A673 (cell line): ENCODE measurements around the gene NDUFAF4. TPM values are rescaled to one million over a fixed set of nuclear protein-coding genes. Genes with fewer than 3 reads are reported as not detected.

Experiments
- BruUV-seq: library from RNA; stranded (reverse); fragments of 400-500 nt; replicated peaks from 2 replicates; lab custom pipeline; 2021; lab: Mats Ljungman, UMichigan
- CTCF ChIA-PET: fragments of 300-600 bp; sonication (Branson Sonifier 250); formaldehyde crosslinking; loops from one replicate; lab custom pipeline; 2022; ENCODE audit warnings: antibody characterized with exemption; lab: Charles Lee
- POLR2A ChIA-PET: fragments of 300-600 bp; sonication (Branson Sonifier 250); formaldehyde crosslinking; loops from one replicate; lab custom pipeline; 2022; ENCODE audit warnings: antibody characterized with exemption; ENCODE audit not compliant: low non-redundant PET; lab: Charles Lee
- DNase-seq: peaks from one replicate; pipeline ENCODE4 v3.0.0-alpha.2; 2015; ENCODE audit warnings: low spot score
- H3K27ac ChIP-seq: fragments of 200-600 bp; sonication (generic); 2 replicates; pipeline ENCODE4 v1.5.1; 2016; ENCODE audit warnings: mixed run types, low read depth, mild to moderate bottlenecking, mixed read lengths, antibody characterized with exemption, low read length; ENCODE audit not compliant: poor library complexity, severe bottlenecking
- H3K27me3 ChIP-seq: fragments of 200-600 bp; sonication (generic); replicated peaks from 2 replicates; pipeline ENCODE4 v1.6.1; 2017; ENCODE audit warnings: mixed run types, low read depth, mild to moderate bottlenecking, mixed read lengths, antibody characterized with exemption, low read length; ENCODE audit not compliant: insufficient read depth, poor library complexity
- H3K36me3 ChIP-seq: fragments of 200-600 bp; sonication (generic); 2 replicates; pipeline ENCODE4 v1.6.1; 2016; ENCODE audit warnings: mixed run types, mild to moderate bottlenecking, mixed read lengths, antibody characterized with exemption, low read length; ENCODE audit not compliant: insufficient read depth, poor library complexity, severe bottlenecking
- H3K4me1 ChIP-seq: fragments of 200-600 bp; sonication (generic); 2 replicates; pipeline ENCODE4 v1.6.1; 2017; ENCODE audit warnings: mixed run types, mild to moderate bottlenecking, mixed read lengths, antibody characterized with exemption, low read length; ENCODE audit not compliant: insufficient read depth, poor library complexity, severe bottlenecking
- H3K4me3 ChIP-seq: fragments of 200-600 bp; sonication (generic); 2 replicates; pipeline ENCODE4 v1.5.1; 2016; ENCODE audit warnings: low read depth, mixed run types, mild to moderate bottlenecking, mixed read lengths, low read length; ENCODE audit not compliant: poor library complexity, severe bottlenecking
- H3K9me3 ChIP-seq: fragments of 200-600 bp; sonication (generic); 2 replicates; pipeline ENCODE4 v1.6.1; 2016; ENCODE audit warnings: mixed run types, low read depth, mild to moderate bottlenecking, mixed read lengths, antibody characterized with exemption, low read length; ENCODE audit not compliant: poor library complexity, severe bottlenecking
- CTCF ChIP-seq: fragments of 300-800, 200-600 bp; sonication (generic); conservative IDR thresholded peaks from 2 replicates; pipeline ENCODE4 v1.5.1; 2017; ENCODE audit warnings: low read depth, mild to moderate bottlenecking, antibody characterized with exemption, low read length, moderate library complexity, mixed read lengths
- EZH2 ChIP-seq: fragments of 200-600 bp; sonication (generic); IDR thresholded peaks from 2 replicates; pipeline ENCODE4 v1.6.1; 2017; ENCODE audit warnings: borderline replicate concordance, low read depth, mild to moderate bottlenecking, mixed read lengths, antibody characterized with exemption, low read length; ENCODE audit not compliant: poor library complexity, severe bottlenecking
- intact Hi-C: fragments of 100-400 bp; cut with micrococcal nuclease; formaldehyde crosslinking; loops from one replicate; pipeline ENCODE4 v1.10.0; 2022; ENCODE audit not compliant: unreplicated experiment
- total RNA-seq: library from RNA; stranded (reverse); gene quantifications from 2 replicates; pipeline ENCODE4 v1.2.3, GENCODE V29; 2021

Gene NDUFAF4
- total RNA-seq, 1 experiment from 2014 or later = 120 TPM

GRCh38 chr6:96878143-96878542 is 19.5 kb downstream of the NDUFAF4 start:
- no peak for DNase-seq
- H3K9me3 ChIP-seq = no peaks in the 10 kb centered on the region
- no peaks in the 10 kb centered on the region for H3K27me3 ChIP-seq
- H3K4me1 ChIP-seq = no peaks in the 10 kb centered on the region
- no peak overlapping the region for H3K27ac ChIP-seq
- CTCF ChIA-PET = no interaction called here
- POLR2A ChIA-PET = no interaction called here
- no TSS peak for BruUV-seq
- TF ChIP-seq CTCF = no peak
- no peak for TF ChIP-seq EZH2
- no peak overlapping the region for H3K4me3 ChIP-seq
- H3K36me3 ChIP-seq = no peaks in the 10 kb centered on the region
- intact Hi-C loops = no loop called here

GRCh38 chr6:96876886-96877545 is 20.7 kb downstream of the NDUFAF4 start:
- BruUV-seq = no TSS peak
- TF ChIP-seq CTCF (no peak), EZH2 (no peak)
- no peaks in the 10 kb centered on the region for H3K36me3 ChIP-seq
- no peak overlapping the region for H3K4me3 ChIP-seq
- H3K27me3 ChIP-seq = no peaks in the 10 kb centered on the region
- H3K9me3 ChIP-seq = no peaks in the 10 kb centered on the region
- no peak overlapping the region for H3K27ac ChIP-seq
- intact Hi-C loops = no loop called here
- ChIA-PET POLR2A (no interaction called here), CTCF (no interaction called here)
- DNase-seq = no peak
- H3K4me1 ChIP-seq = no peaks in the 10 kb centered on the region

DNA sequence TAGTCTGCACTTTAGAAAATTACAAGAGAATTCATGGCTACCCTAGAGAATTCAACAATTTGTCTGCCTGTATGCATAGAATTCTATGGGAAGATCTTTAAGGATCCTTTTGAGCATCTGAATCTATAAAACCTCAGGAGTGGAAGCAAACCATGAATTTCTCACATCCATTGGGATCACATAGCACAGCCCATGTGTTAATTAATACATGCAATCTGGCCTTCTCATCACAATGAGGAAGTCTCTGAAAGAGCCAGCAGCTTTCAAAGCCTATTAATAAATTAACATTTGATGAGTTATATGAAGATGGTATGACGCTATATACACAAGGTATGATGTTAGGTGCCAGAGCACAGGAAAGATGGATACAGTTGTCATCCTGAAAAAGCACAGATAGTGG is 24.7 kb downstream of the NDUFAF4 start:
- no TSS peak for BruUV-seq
- CTCF ChIA-PET = no interaction called here
- Histone ChIP-seq H3K36me3 (no peaks in the 10 kb centered on the region), H3K4me1 (no peaks in the 10 kb centered on the region), H3K4me3 (no peak overlapping the region), H3K27me3 (peaks cover 3% of the 10 kb centered on the region), H3K9me3 (no peaks in the 10 kb centered on the region), H3K27ac (no peak overlapping the region)
- TF ChIP-seq EZH2 = no peak
- intact Hi-C loops = no loop called here
- POLR2A ChIA-PET = no interaction called here
- DNase-seq = no peak

GRCh38 chr6:96865055-96865405 is 32.7 kb downstream of the NDUFAF4 start:
- no peak for DNase-seq
- no peak overlapping the region for H3K27ac ChIP-seq
- no peak overlapping the region for H3K4me3 ChIP-seq
- no peaks in the 10 kb centered on the region for H3K36me3 ChIP-seq
- CTCF ChIA-PET = no interaction called here
- no TSS peak for BruUV-seq
- no peaks in the 10 kb centered on the region for H3K9me3 ChIP-seq
- POLR2A ChIA-PET = no interaction called here
- TF ChIP-seq EZH2 (no peak), CTCF (no peak)
- peaks cover 5% of the 10 kb centered on the region for H3K27me3 ChIP-seq
- no peaks in the 10 kb centered on the region for H3K4me1 ChIP-seq
- intact Hi-C loops = no loop called here
